Spinal cord (tissue), 10 donors: ENCODE results near the gene WASF3. TPM values are rescaled to one million over a fixed set of nuclear protein-coding genes. Genes with fewer than 3 reads are reported as not detected.

Experiments
- DNase-seq, 6 donors: peaks; one replicate each; pipeline versions ENCODE4 v3.0.0 to v3.0.0-alpha.2; 2013 to 2015; ENCODE audit warnings: low spot score in 6 of 6, low read depth in 4 of 6
- H3K27ac ChIP-seq: one replicate; pipeline ENCODE4 v1.5.1; 2013; ENCODE audit warnings: low read depth, low read length, control low read depth
- H3K27me3 ChIP-seq: one replicate; pipeline ENCODE4 v1.6.1; 2013; ENCODE audit warnings: low read length; ENCODE audit not compliant: control insufficient read depth, insufficient read depth
- H3K36me3 ChIP-seq: one replicate; pipeline ENCODE4 v1.6.1; 2013; ENCODE audit warnings: low read length; ENCODE audit not compliant: control insufficient read depth, insufficient read depth
- H3K4me1 ChIP-seq: one replicate; pipeline ENCODE4 v1.6.1; 2013; ENCODE audit warnings: low read length; ENCODE audit not compliant: control insufficient read depth, insufficient read depth
- H3K4me3 ChIP-seq: one replicate; pipeline ENCODE4 v1.5.1; 2013; ENCODE audit warnings: low read depth, low read length, control low read depth
- H3K9me3 ChIP-seq: one replicate; pipeline ENCODE4 v1.6.1; 2013; ENCODE audit warnings: low read length; ENCODE audit not compliant: control insufficient read depth, insufficient read depth
- WGBS: methylation state at CpG from one replicate; pipeline ENCODE4 v1.1.5; 2013; ENCODE audit warnings: missing lambda C conversion rate; ENCODE audit not compliant: insufficient coverage; 5-methylcytosine and 5-hydroxymethylcytosine counted together
- long read RNA-seq, 4 donors: transcript quantifications; one replicate each; lab custom pipeline, GENCODE V29; 2026
- polyA plus RNA-seq, 2 donors: library from polyadenylated mRNA; unstranded; fragments of 120-200 nt; gene quantifications; one replicate each; pipeline ENCODE4 v1.2.1, GENCODE V29; 2013; ENCODE audit not compliant: insufficient read length in 2 of 2
- total RNA-seq, 2 donors: library from RNA; depleted of rRNA in 1 of 2; stranded (reverse); fragments of 120-200 nt in 1 of 2; fragments of >200 nt in 1 of 2; gene quantifications; one replicate each; pipeline versions ENCODE4 v1.2.3 to v1.2.4, GENCODE V29; 2013 to 2014
- donor health status: healthy.

WASF3 gene
- total RNA-seq: 10 to 100 TPM; 19.5 to 45.5 TPM
- 10 to 100 TPM; 60.4 to 68.8 TPM for polyA plus RNA-seq
- long read RNA-seq, donor 1, full-length matches to known transcripts: 14 of 147 reads
- long read RNA-seq, donor 1, partial matches to known transcripts: 133 of 147 reads
- long read RNA-seq, donor 1, other reads (novel, unspliced or antisense): 0 of 147 reads
- long read RNA-seq, donor 2, full-length matches to known transcripts: 1 of 8 reads
- long read RNA-seq, donor 2, partial matches to known transcripts: 7 of 8 reads
- long read RNA-seq, donor 2, other reads (novel, unspliced or antisense): 0 of 8 reads
- long read RNA-seq, donor 3, full-length matches to known transcripts: 1 of 16 reads
- long read RNA-seq, donor 3, partial matches to known transcripts: 15 of 16 reads
- long read RNA-seq, donor 3, other reads (novel, unspliced or antisense): 0 of 16 reads
- long read RNA-seq, donor 4: 0 reads

GRCh38 chr13:26557393-26558073, at the start of gene WASF3:
TSS of gene WASF3 (plus strand) at chr13:26557683. CDS start at chr13:26642271, 84,588 bp downstream.
- Histone ChIP-seq H3K36me3 (no peaks in the 10 kb centered on the region), H3K9me3 (no peaks in the 10 kb centered on the region), H3K4me3 (peak within 1 kb of the TSS; percentile 37), H3K27me3 (no peaks in the 10 kb centered on the region), H3K4me1 (peaks cover 19% of the 10 kb centered on the region), H3K27ac (no peak within 1 kb of the TSS)
- DNase-seq: peak; percentile 87 to 98 (median 90)
- under 1% methylated on average over 94 of the region's 94 CpGs for WGBS

DNA sequence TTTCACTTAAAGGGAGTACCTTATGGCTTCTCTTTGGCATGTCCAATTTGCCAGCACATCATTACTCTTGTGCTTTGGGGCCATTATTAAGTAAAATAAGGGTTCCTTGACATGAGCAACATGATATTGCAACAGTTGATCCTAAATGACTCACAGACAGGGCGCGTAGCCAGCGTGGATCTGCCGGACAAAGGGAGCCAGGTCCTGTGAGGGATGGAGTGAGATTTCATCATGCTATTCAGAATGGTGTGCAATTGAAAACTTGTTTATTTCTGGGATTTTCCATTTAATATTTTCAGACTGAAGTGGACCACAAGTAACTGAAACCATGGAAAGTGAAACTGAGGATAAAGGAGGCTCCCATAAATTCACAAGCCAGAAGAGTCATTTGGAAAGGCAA, 48.6 kb upstream of the WASF3 start:
- no peak overlapping the region for H3K4me3 ChIP-seq
- H3K36me3 ChIP-seq: no peaks in the 10 kb centered on the region
- WGBS: 97% methylated on average over 4 of the region's 4 CpGs
- no peaks in the 10 kb centered on the region for H3K4me1 ChIP-seq
- H3K9me3 ChIP-seq: no peaks in the 10 kb centered on the region
- no peak overlapping the region for H3K27ac ChIP-seq
- H3K27me3 ChIP-seq: no peaks in the 10 kb centered on the region
- DNase-seq: no peak

- no peak overlapping the region for H3K4me3 ChIP-seq
- H3K36me3 ChIP-seq: no peaks in the 10 kb centered on the region
- DNase-seq: no peak
- H3K27me3 ChIP-seq: no peaks in the 10 kb centered on the region
- H3K4me1 ChIP-seq: no peaks in the 10 kb centered on the region
- no peaks in the 10 kb centered on the region for H3K9me3 ChIP-seq
- 89% methylated on average over 7 of the region's 10 CpGs for WGBS
- H3K27ac ChIP-seq: no peak overlapping the region
Measured at GRCh38 chr13:26509491-26509890, 48.0 kb upstream of the WASF3 start.

GRCh38 chr13:26513931-26514330, 43.6 kb upstream of the WASF3 start:
- H3K9me3 ChIP-seq: no peaks in the 10 kb centered on the region
- 73% methylated on average over 5 of the region's 6 CpGs for WGBS
- peaks cover 8% of the 10 kb centered on the region for H3K4me1 ChIP-seq
- no peak for DNase-seq
- no peaks in the 10 kb centered on the region for H3K27me3 ChIP-seq
- H3K36me3 ChIP-seq: no peaks in the 10 kb centered on the region
- H3K4me3 ChIP-seq: no peak overlapping the region
- no peak overlapping the region for H3K27ac ChIP-seq

DNA sequence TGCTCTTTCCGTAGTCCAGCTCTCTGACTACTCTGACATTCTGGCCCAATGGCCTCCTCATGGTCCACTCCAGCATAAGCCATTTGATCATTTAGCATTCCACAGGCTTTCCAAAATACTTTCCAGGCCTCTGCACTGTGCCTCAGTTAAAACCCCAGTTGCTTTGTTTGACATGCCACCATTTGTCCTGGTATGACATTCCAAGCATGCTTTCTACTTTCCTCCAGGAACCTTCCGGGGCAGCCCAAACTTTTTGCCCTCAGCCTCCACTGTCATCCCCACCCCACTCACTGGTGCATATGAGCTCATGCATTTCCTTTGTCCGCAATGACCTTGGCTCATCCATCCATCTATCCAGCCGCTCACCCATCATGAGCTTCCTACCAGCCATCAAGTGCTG, 41.8 kb upstream of the WASF3 start:
- H3K4me3 ChIP-seq: no peak overlapping the region
- DNase-seq: no peak
- 75% methylated on average over 4 of the region's 4 CpGs for WGBS

DNA sequence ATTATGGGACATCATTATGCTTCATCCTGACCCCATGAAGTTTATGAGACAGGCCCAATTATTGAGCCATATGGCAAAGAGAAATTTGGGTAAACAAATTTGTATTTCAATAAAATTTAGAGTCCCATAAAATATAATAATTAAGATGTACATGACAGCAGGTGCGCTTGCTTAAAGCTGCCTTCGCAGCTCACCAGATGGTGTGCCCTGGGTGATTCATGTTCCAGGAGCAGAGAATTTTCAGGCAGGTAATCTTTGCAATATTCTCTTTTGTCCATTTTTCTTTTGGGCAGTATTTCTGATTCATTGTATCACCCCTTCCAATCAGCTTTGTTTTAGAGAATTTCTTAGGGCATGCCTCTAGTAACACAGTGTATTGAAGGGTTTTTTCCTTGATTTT, 39.5 kb upstream of the WASF3 start:
- H3K4me1 ChIP-seq: peaks cover 8% of the 10 kb centered on the region
- no peaks in the 10 kb centered on the region for H3K9me3 ChIP-seq
- no peaks in the 10 kb centered on the region for H3K27me3 ChIP-seq
- H3K36me3 ChIP-seq: no peaks in the 10 kb centered on the region
- H3K4me3 ChIP-seq: no peak overlapping the region
- no peak for DNase-seq
- WGBS: no CpG with 5 or more reads among the region's 2 CpGs
- no peak overlapping the region for H3K27ac ChIP-seq

More for the DNA sequence above, 41.8 kb upstream of the WASF3 start:
- Histone ChIP-seq H3K9me3 (no peaks in the 10 kb centered on the region), H3K27me3 (no peaks in the 10 kb centered on the region), H3K4me1 (peaks cover 8% of the 10 kb centered on the region), H3K27ac (no peak overlapping the region), H3K36me3 (no peaks in the 10 kb centered on the region)

- Histone ChIP-seq H3K27me3 (no peaks in the 10 kb centered on the region), H3K9me3 (no peaks in the 10 kb centered on the region), H3K36me3 (no peaks in the 10 kb centered on the region), H3K4me1 (peaks cover 8% of the 10 kb centered on the region), H3K27ac (no peak overlapping the region), H3K4me3 (no peak overlapping the region)
- no CpG with 5 or more reads among the region's 5 CpGs for WGBS
- DNase-seq: peak in 2 of 6 donors; percentile 46 to 82
Measured at GRCh38 chr13:26518451-26518959, 39.0 kb upstream of the WASF3 start.

DNA sequence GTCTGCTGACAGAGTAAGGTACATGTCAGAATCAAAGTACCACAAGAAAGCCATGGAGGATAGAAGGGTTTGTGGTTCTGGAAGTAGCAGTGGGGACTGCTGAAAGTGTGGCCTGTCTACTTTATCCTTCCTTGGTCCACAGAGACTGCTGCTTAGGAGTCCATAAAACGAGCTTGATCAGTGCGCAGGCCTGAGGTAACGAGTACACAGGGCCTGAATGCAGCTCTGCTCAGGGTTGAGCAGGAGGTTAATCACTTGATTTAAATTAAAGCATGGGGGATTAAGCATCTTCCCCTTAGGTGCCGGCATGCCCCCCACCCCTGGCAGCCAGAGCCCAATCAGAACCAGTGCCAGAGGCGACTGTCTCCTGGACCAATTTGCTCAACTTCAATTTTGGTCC, 34.9 kb upstream of the WASF3 start:
- Histone ChIP-seq H3K4me3 (no peak overlapping the region), H3K4me1 (peaks cover 3% of the 10 kb centered on the region), H3K27ac (no peak overlapping the region), H3K27me3 (no peaks in the 10 kb centered on the region), H3K9me3 (no peaks in the 10 kb centered on the region), H3K36me3 (no peaks in the 10 kb centered on the region)
- WGBS: 73% methylated on average over 5 of the region's 5 CpGs
- DNase-seq: peak in 1 of 6 donors; percentile 53

GRCh38 chr13:26523007-26523406, 34.5 kb upstream of the WASF3 start:
- no peaks in the 10 kb centered on the region for H3K27me3 ChIP-seq
- no peaks in the 10 kb centered on the region for H3K9me3 ChIP-seq
- no peaks in the 10 kb centered on the region for H3K36me3 ChIP-seq
- peaks cover 3% of the 10 kb centered on the region for H3K4me1 ChIP-seq
- no peak overlapping the region for H3K27ac ChIP-seq
- 88% methylated on average over 4 of the region's 6 CpGs for WGBS
- H3K4me3 ChIP-seq: no peak overlapping the region
- peak in 1 of 6 donors; percentile 37 for DNase-seq
